SK-N-SH (cell line): Measurements from ENCODE around the gene JAZF1. TPM values are rescaled to one million over a fixed set of nuclear protein-coding genes. Genes with fewer than 3 reads are reported as not detected.

ENCODE experiments used
- CTCF ChIA-PET: fragments of 300-600, 350-600 bp; formaldehyde crosslinking; extraction: SDS; loops from one replicate; lab custom pipeline; 2021; lab: Yijun Ruan, JAX
- POLR2A ChIA-PET: fragments of 350-600 bp; sonication (Branson Sonifier 250); formaldehyde crosslinking; extraction: SDS; loops from one replicate; lab custom pipeline; 2020; ENCODE audit warnings: antibody characterized with exemption, inconsistent platforms; lab: Yijun Ruan, JAX
- DNase-seq: peaks from one replicate; pipeline ENCODE4 v3.0.0; 2012
- H2AFZ ChIP-seq: fragments of 200-600 bp; sonication (generic); 2 replicates; pipeline ENCODE4 v1.8.1; 2016; ENCODE audit warnings: antibody characterized with exemption, mild to moderate bottlenecking, low read depth
- H3F3A ChIP-seq: fragments of 200-600 bp; sonication (generic); replicated peaks from 2 replicates; pipeline ENCODE3; 2016; ENCODE audit warnings: antibody characterized with exemption, mild to moderate bottlenecking; ENCODE audit not compliant: insufficient read depth
- H3K27ac ChIP-seq, 2 experiments: fragments of 200-500 bp in 1 of 2; fragments of 200-600 bp in 1 of 2; sonication (Bioruptor generic) in 1 of 2; sonication (generic), shearing (Covaris generic) in 1 of 2; 2 replicates each; pipeline versions ENCODE4 v1.5.1 to v1.6.1; 2014 to 2016; ENCODE audit warnings: low read depth in 2 of 2, inconsistent platforms in 1 of 2, low read length in 1 of 2, mild to moderate bottlenecking in 1 of 2, mixed read lengths in 1 of 2
- H3K27me3 ChIP-seq: fragments of 200-600 bp; sonication (generic), shearing (Covaris generic); 2 replicates; pipeline ENCODE4 v1.6.1; 2016; ENCODE audit warnings: mixed run types; ENCODE audit not compliant: insufficient read depth
- H3K36me3 ChIP-seq, 2 experiments: fragments of 200-500 bp in 1 of 2; fragments of 200-600 bp in 1 of 2; sonication (Bioruptor generic) in 1 of 2; sonication (generic) in 1 of 2; replicated peaks in 1 of 2; 2 replicates each; pipeline versions ENCODE3 to v1.5.1; 2014 to 2016; ENCODE audit warnings: low read length in 1 of 2, mild to moderate bottlenecking in 1 of 2; ENCODE audit not compliant: insufficient read depth in 2 of 2, control insufficient read depth in 1 of 2
- H3K4me1 ChIP-seq, 2 experiments: fragments of 200-500 bp in 1 of 2; fragments of 200-600 bp in 1 of 2; sonication (Bioruptor generic) in 1 of 2; sonication (generic), shearing (Covaris generic) in 1 of 2; 2 replicates each; pipeline versions ENCODE4 v1.5.1 to v1.6.1; 2014 to 2016; ENCODE audit warnings: low read depth in 1 of 2, low read length in 1 of 2, mixed run types in 1 of 2; ENCODE audit not compliant: insufficient read depth in 2 of 2, control insufficient read depth in 1 of 2
- H3K4me2 ChIP-seq: fragments of 200-600 bp; sonication (generic), shearing (Covaris generic); 2 replicates; pipeline ENCODE4 v1.6.1; 2017; ENCODE audit warnings: mixed run types
- H3K4me3 ChIP-seq, 2 experiments: fragments of 200-500 bp in 1 of 2; fragments of 200-600 bp in 1 of 2; sonication (Bioruptor generic) in 1 of 2; sonication (generic), shearing (Covaris generic) in 1 of 2; 2 replicates each; pipeline versions ENCODE4 v1.5.1 to v1.8.1; 2014 to 2016; ENCODE audit warnings: low read depth in 2 of 2, inconsistent platforms in 1 of 2, low read length in 1 of 2, mild to moderate bottlenecking in 1 of 2, mixed read lengths in 1 of 2, moderate library complexity in 1 of 2
- H3K79me2 ChIP-seq: fragments of 200-600 bp; sonication (generic); 2 replicates; pipeline ENCODE4 v1.8.1; 2017; ENCODE audit warnings: mild to moderate bottlenecking; ENCODE audit not compliant: insufficient read depth
- H3K9ac ChIP-seq: fragments of 200-600 bp; sonication (generic); 2 replicates; pipeline ENCODE4 v1.6.1; 2017; ENCODE audit warnings: mixed run types
- H3K9me2 ChIP-seq: fragments of 200-600 bp; sonication (generic); 2 replicates; pipeline ENCODE4 v1.6.1; 2017; ENCODE audit warnings: mixed run types
- H3K9me3 ChIP-seq: fragments of 200-600 bp; sonication (generic); 2 replicates; pipeline ENCODE4 v1.6.1; 2017; ENCODE audit warnings: mixed run types, mild to moderate bottlenecking, moderate library complexity
- H4K20me1 ChIP-seq: fragments of 200-600 bp; sonication (generic); 2 replicates; pipeline ENCODE4 v1.6.1; 2017; ENCODE audit warnings: mild to moderate bottlenecking, mixed run types; ENCODE audit not compliant: insufficient read depth
- CHD2 ChIP-seq: fragments of 150-350 bp; IDR thresholded peaks from 2 replicates; pipeline ENCODE4 v1.6.1; 2018; ENCODE audit warnings: low read length; ENCODE audit not compliant: partially characterized antibody
- EZH2phosphoT487 ChIP-seq: fragments of 200-600 bp; sonication (generic); IDR thresholded peaks from 2 replicates; pipeline ENCODE4 v1.6.1; 2017; ENCODE audit warnings: low read depth, mixed run types, mild to moderate bottlenecking, antibody characterized with exemption, moderate library complexity, borderline replicate concordance
- FOSL2 ChIP-seq: IDR thresholded peaks from 2 replicates; pipeline ENCODE4 v1.4.0; 2012; ENCODE audit warnings: low read depth, mild to moderate bottlenecking, moderate library complexity, borderline replicate concordance
- FOXJ3 ChIP-seq: sonication (generic); formaldehyde crosslinking; IDR thresholded peaks from 2 replicates; pipeline ENCODE4 v1.5.1; 2020; ENCODE audit warnings: mild to moderate bottlenecking, missing genetic modification reagents
- GATA2 ChIP-seq: sonication (generic); formaldehyde crosslinking; IDR thresholded peaks from 2 replicates; pipeline ENCODE4 v1.5.0; 2020; ENCODE audit warnings: mild to moderate bottlenecking, missing genetic modification reagents
- IRF3 ChIP-seq: fragments of 150-350 bp; IDR thresholded peaks from 2 replicates; pipeline ENCODE4 v1.6.1; 2016; ENCODE audit warnings: mild to moderate bottlenecking, low read depth, low read length
- JUND ChIP-seq: IDR thresholded peaks from 2 replicates; pipeline ENCODE4 v1.4.0; 2012
- NFIC ChIP-seq: IDR thresholded peaks from 2 replicates; pipeline ENCODE4 v1.4.0; 2012; ENCODE audit warnings: borderline replicate concordance
- POLR2AphosphoS5 ChIP-seq: IDR thresholded peaks from 2 replicates; pipeline ENCODE4 v1.6.1; 2012; ENCODE audit warnings: low read depth, low read length
- RCOR1 ChIP-seq: fragments of 150-350 bp; IDR thresholded peaks from 2 replicates; pipeline ENCODE4 v1.6.1; 2017; ENCODE audit warnings: antibody characterized with exemption, low read length
- SIN3A ChIP-seq: IDR thresholded peaks from 2 replicates; pipeline ENCODE4 v1.6.1; 2012; ENCODE audit warnings: low read depth, mild to moderate bottlenecking, low read length, moderate library complexity, borderline replicate concordance
- TAF1 ChIP-seq: IDR thresholded peaks from 2 replicates; pipeline ENCODE4 v1.6.1; 2012; ENCODE audit warnings: low read depth, mild to moderate bottlenecking, low read length, moderate library complexity, borderline replicate concordance
- TCF12 ChIP-seq: IDR thresholded peaks from 2 replicates; pipeline ENCODE4 v1.4.0; 2012
- TEAD4 ChIP-seq: IDR thresholded peaks from 2 replicates; pipeline ENCODE4 v1.4.0; 2012; ENCODE audit warnings: mild to moderate bottlenecking, borderline replicate concordance; ENCODE audit not compliant: insufficient read depth
- YY1 ChIP-seq: IDR thresholded peaks from 2 replicates; pipeline ENCODE4 v1.4.0; 2012; ENCODE audit warnings: low read depth, mild to moderate bottlenecking
- ZBTB33 ChIP-seq: IDR thresholded peaks from 2 replicates; pipeline ENCODE4 v1.4.0; 2012; ENCODE audit warnings: low read depth, borderline replicate concordance
- WGBS: methylation state at CpG from one replicate; pipeline ENCODE4 v1.1.6; 2017; ENCODE audit warnings: low lambda C conversion rate; 5-methylcytosine and 5-hydroxymethylcytosine counted together
- polyA plus RNA-seq, 3 experiments: library from polyadenylated mRNA; depleted of rRNA; stranded (reverse); fragments of >200 nt; gene quantifications; 2 replicates each; pipeline ENCODE4 v1.2.3, GENCODE V29; 2012
- TF ChIP-seq, protein P1 (sequence below): fragments of 200-600 bp; sonication (generic); IDR thresholded peaks from 2 replicates; pipeline ENCODE4 v1.6.1; 2017; ENCODE audit warnings: antibody characterized with exemption, mild to moderate bottlenecking, moderate library complexity

The JAZF1 gene
- polyA plus RNA-seq, 1 of the 3 experiments (the other 2 are of a cell fraction), result 1.7 TPM

DNA sequence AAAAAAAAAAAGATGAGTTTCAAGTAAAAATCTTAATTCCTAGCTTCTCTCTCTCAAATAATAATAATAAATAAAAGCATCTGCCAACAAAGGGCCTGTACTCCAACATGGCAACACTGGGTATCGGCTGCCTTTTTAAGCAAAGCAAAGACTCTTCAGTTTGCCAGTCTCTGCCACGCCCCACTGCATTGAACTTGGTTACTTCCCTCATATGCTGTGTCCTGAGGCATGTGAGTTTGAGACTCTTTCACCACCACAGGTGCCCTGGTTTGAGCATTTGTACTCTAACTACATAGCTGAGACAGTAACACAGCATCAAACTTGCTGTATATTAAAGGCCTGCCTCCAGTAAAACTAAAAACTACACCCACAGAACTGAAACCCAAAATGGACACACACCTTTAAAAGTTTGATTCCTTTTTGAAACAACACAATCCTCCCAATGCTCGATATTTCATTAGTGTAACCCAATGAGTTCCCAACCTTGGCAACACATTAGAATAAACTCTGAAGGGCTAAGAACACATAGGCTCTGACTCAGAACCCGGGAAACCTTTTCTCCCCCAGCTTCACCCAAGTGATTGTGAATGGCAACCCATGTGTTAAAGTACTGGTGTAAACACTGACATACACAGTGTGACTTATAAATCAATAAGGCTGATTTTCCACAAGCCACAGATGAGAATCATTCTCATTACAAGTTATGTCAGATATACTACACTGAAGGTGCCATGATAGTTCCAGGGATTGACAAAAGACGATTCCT lies 12.0 kb downstream of the JAZF1 start:
- H3K4me3 ChIP-seq, result no peak overlapping the region
- no peaks in the 10 kb centered on the region for H3K36me3 ChIP-seq
- no peaks in the 10 kb centered on the region for H3K27me3 ChIP-seq
- peaks cover 6% of the 10 kb centered on the region for H3F3A ChIP-seq
- peaks cover 9 to 12% of the 10 kb centered on the region in 2 experiments; a peak in 2 of 4 replicates for H3K4me1 ChIP-seq
- WGBS, result 93% methylated on average over 5 of the region's 5 CpGs
- no peaks in the 10 kb centered on the region for H3K9me2 ChIP-seq
- H3K27ac ChIP-seq, result no peak overlapping the region; a peak in 1 of 4 replicates
- no peak for DNase-seq
- POLR2A ChIA-PET, result no interaction called here
- H3K79me2 ChIP-seq, result no peaks in the 10 kb centered on the region; the same call in 1 of the 2 replicates
- H2AFZ ChIP-seq, result no peak overlapping the region
- CTCF ChIA-PET, result interaction anchor here (0.8 to 1.5 kb wide), 8 partner anchors 8 to 130 kb away, joined by 3 to 6 read pairs (median 3); no protein-coding TSS in a partner anchor
- no peak overlapping the region for H3K9ac ChIP-seq
- TF ChIP-seq, protein P1, sequence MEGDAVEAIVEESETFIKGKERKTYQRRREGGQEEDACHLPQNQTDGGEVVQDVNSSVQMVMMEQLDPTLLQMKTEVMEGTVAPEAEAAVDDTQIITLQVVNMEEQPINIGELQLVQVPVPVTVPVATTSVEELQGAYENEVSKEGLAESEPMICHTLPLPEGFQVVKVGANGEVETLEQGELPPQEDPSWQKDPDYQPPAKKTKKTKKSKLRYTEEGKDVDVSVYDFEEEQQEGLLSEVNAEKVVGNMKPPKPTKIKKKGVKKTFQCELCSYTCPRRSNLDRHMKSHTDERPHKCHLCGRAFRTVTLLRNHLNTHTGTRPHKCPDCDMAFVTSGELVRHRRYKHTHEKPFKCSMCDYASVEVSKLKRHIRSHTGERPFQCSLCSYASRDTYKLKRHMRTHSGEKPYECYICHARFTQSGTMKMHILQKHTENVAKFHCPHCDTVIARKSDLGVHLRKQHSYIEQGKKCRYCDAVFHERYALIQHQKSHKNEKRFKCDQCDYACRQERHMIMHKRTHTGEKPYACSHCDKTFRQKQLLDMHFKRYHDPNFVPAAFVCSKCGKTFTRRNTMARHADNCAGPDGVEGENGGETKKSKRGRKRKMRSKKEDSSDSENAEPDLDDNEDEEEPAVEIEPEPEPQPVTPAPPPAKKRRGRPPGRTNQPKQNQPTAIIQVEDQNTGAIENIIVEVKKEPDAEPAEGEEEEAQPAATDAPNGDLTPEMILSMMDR, result no peak
- TF ChIP-seq YY1, result no peak
- TF ChIP-seq TCF12, result no peak
- no peak for TF ChIP-seq ZBTB33
- TF ChIP-seq SIN3A, result no peak
- no peak overlapping the region for H3K4me2 ChIP-seq
- no peaks in the 10 kb centered on the region for H4K20me1 ChIP-seq
- no peaks in the 10 kb centered on the region for H3K9me3 ChIP-seq

DNA sequence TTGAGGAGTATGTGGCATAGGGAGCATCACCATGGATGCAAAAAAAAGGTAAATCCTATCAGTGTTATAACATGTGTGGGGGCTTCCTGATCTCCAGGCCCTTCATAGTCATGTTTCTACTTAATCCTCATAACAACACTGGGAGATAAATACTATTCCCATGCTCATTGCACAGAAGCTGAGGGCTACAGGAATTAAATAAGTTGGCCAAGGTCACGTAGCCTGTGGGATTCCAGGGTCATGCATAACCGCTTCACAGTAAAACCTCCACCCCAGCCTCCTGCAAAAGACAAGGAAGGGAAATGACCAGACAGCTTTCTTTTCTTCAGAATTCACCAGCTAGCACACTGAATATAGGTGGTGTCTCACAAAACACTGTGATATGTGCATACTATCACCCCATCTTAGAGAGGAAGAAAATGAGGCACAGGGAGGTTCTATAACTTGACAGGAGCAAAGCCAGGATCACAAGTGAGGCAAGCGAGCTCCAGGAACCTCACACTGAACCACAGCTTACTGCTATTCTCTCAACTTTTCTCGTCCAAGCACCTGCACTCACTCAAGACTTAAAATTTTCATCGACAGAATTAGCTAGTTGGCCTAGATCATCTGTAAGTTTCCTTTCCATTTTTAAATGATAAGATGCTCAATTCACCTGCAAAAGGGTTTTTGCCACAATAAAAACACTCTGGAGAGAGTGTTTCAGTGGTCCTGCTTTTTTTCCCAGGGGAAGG lies 13.4 kb downstream of the JAZF1 start:
- ChIA-PET CTCF (interaction anchor here (0.7 to 2.1 kb wide), 12 partner anchors 9 to 132 kb away, joined by 3 to 6 read pairs (median 3); no protein-coding TSS in a partner anchor), POLR2A (no interaction called here)
- H3K27ac ChIP-seq, result peak overlapping the region in 1 of 2 experiments; percentile 53; a peak in 2 of 4 replicates
- H3K9me2 ChIP-seq, result no peaks in the 10 kb centered on the region
- no peak overlapping the region for H3K9ac ChIP-seq
- 0 out of 2 replicates have a peak, but pooled peaks cover 2% of the 10 kb centered on the region for H3K79me2 ChIP-seq
- H4K20me1 ChIP-seq, result no peaks in the 10 kb centered on the region
- H3K4me1 ChIP-seq, result peaks cover 9 to 12% of the 10 kb centered on the region in 2 experiments; a peak in 2 of 4 replicates
- H3K36me3 ChIP-seq, result no peaks in the 10 kb centered on the region
- no peak for DNase-seq
- H3F3A ChIP-seq, result peaks cover 6% of the 10 kb centered on the region
- no peak overlapping the region for H3K4me3 ChIP-seq
- H3K9me3 ChIP-seq, result no peaks in the 10 kb centered on the region
- H3K4me2 ChIP-seq, result peak overlapping the region; percentile 41; the same call in 1 of the 2 replicates
- no peak overlapping the region for H2AFZ ChIP-seq
- 80% methylated on average over 5 of the region's 5 CpGs for WGBS
- H3K27me3 ChIP-seq, result no peaks in the 10 kb centered on the region
- TF ChIP-seq IRF3 (no peak), TAF1 (no peak), NFIC (no peak), RCOR1 (no peak), POLR2AphosphoS5 (no peak), CHD2 (no peak), TEAD4 (no peak), JUND (no peak), FOSL2 (no peak), FOXJ3 (CRISPR knock-in tag) (no peak), GATA2 (no peak), EZH2phosphoT487 (no peak), ZBTB33 (no peak)
